Thyroid gland (tissue), 4 donors: Measurements from ENCODE around the gene RRP8. TPM values are rescaled to one million over a fixed set of nuclear protein-coding genes. Genes with fewer than 3 reads are reported as not detected.

ENCODE experiments used
- DNase-seq, 2 donors: peaks; one replicate each; pipeline ENCODE4 v3.0.0-alpha.2; 2019
- H3K27ac ChIP-seq, 3 donors: fragments of 200-600 bp; sonication (generic); 1 replicate in 2 of 3; 2 replicates in 1 of 3; pipeline ENCODE4 v1.5.1; 2016 to 2019; ENCODE audit warnings: mild to moderate bottlenecking in 1 of 3, moderate library complexity in 1 of 3
- H3K27me3 ChIP-seq: fragments of 200-600 bp; sonication (generic); one replicate; pipeline ENCODE4 v1.5.1; 2019
- H3K36me3 ChIP-seq, 2 donors: fragments of 200-600 bp; sonication (generic); one replicate each; pipeline ENCODE4 v1.5.1; 2016 to 2019
- H3K4me1 ChIP-seq, 2 donors: fragments of 200-600 bp; sonication (generic); one replicate each; pipeline ENCODE4 v1.5.1; 2017 to 2019
- H3K4me3 ChIP-seq, 3 donors: fragments of 200-600 bp; sonication (generic); replicated peaks in 1 of 3; 1 replicate in 2 of 3; 2 replicates in 1 of 3; pipeline ENCODE4 v1.5.1; 2016; ENCODE audit warnings: mild to moderate bottlenecking in 1 of 3
- H3K9me3 ChIP-seq: fragments of 200-600 bp; sonication (generic); one replicate; pipeline ENCODE4 v1.5.1; 2017
- POLR2A ChIP-seq, 2 donors: fragments of 450-650 bp; IDR thresholded peaks; one replicate each; pipeline ENCODE4 v1.6.1; 2017; ENCODE audit warnings: antibody characterized with exemption in 2 of 2, mild to moderate bottlenecking in 2 of 2, moderate library complexity in 1 of 2
- WGBS, 2 donors: methylation state at CpG; one replicate each; pipeline ENCODE4 v1.1.5; 2017; 5-methylcytosine and 5-hydroxymethylcytosine counted together
- intact Hi-C: fragments of 100-400 bp; cut with DNase I; formaldehyde crosslinking; loops from one replicate; pipeline ENCODE4 v1.15.1; 2023
- total RNA-seq, 4 donors: library from RNA; depleted of rRNA; stranded (reverse); fragments of >200 nt; gene quantifications; one replicate each; pipeline ENCODE4 v1.2.3, GENCODE V29; 2016
- TF ChIP-seq, protein P1 (sequence below), 6 experiments: fragments of 200-600 bp in 3 of 6; fragments of 450-650 bp in 3 of 6; sonication (generic) in 3 of 6; IDR thresholded peaks; one replicate each; pipeline ENCODE4 v1.5.1; 2016 to 2019; ENCODE audit warnings: antibody characterized with exemption in 6 of 6, mild to moderate bottlenecking in 2 of 6, inconsistent platforms in 1 of 6, moderate library complexity in 1 of 6

The RRP8 gene
- total RNA-seq, 4 donors from 2014 or later, result 12.9 to 36.7 (median 18.8) TPM

DNA sequence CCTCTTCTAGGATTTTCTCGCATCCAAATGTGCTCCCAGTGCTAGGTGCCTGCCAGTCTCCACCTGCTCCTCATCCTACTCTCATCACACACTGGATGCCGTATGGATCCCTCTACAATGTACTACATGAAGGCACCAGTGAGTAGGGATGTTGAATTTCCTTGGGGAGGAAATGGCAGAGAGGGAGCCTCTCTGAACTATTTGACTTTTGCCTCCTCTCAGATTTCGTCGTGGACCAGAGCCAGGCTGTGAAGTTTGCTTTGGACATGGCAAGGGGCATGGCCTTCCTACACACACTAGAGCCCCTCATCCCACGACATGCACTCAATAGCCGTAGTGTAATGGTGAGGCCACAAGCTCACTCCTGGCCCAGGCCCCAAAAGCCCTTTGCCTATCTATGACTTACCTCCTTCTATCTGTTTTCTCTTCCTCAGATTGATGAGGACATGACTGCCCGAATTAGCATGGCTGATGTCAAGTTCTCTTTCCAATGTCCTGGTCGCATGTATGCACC, 6.1 kb upstream of the RRP8 start:
- intact Hi-C loops, result no loop called here
- WGBS, 2 donors, result 83 to 88% methylated on average over 8 of the region's 8 CpGs
- Histone ChIP-seq H3K27me3 (no peaks in the 10 kb centered on the region), H3K27ac (no peak overlapping the region), H3K36me3 (peaks cover 32 to 35% of the 10 kb centered on the region in 2 donors), H3K4me1 (peaks cover 32 to 47% of the 10 kb centered on the region in 2 donors), H3K4me3 (no peak overlapping the region), H3K9me3 (no peaks in the 10 kb centered on the region)
- no peak for DNase-seq
- TF ChIP-seq POLR2A (IDR thresholded peaks at IDR 0.05), result no peak
- TF ChIP-seq, protein P1, sequence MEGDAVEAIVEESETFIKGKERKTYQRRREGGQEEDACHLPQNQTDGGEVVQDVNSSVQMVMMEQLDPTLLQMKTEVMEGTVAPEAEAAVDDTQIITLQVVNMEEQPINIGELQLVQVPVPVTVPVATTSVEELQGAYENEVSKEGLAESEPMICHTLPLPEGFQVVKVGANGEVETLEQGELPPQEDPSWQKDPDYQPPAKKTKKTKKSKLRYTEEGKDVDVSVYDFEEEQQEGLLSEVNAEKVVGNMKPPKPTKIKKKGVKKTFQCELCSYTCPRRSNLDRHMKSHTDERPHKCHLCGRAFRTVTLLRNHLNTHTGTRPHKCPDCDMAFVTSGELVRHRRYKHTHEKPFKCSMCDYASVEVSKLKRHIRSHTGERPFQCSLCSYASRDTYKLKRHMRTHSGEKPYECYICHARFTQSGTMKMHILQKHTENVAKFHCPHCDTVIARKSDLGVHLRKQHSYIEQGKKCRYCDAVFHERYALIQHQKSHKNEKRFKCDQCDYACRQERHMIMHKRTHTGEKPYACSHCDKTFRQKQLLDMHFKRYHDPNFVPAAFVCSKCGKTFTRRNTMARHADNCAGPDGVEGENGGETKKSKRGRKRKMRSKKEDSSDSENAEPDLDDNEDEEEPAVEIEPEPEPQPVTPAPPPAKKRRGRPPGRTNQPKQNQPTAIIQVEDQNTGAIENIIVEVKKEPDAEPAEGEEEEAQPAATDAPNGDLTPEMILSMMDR (IDR thresholded peaks at IDR 0.05), result no peak

DNA sequence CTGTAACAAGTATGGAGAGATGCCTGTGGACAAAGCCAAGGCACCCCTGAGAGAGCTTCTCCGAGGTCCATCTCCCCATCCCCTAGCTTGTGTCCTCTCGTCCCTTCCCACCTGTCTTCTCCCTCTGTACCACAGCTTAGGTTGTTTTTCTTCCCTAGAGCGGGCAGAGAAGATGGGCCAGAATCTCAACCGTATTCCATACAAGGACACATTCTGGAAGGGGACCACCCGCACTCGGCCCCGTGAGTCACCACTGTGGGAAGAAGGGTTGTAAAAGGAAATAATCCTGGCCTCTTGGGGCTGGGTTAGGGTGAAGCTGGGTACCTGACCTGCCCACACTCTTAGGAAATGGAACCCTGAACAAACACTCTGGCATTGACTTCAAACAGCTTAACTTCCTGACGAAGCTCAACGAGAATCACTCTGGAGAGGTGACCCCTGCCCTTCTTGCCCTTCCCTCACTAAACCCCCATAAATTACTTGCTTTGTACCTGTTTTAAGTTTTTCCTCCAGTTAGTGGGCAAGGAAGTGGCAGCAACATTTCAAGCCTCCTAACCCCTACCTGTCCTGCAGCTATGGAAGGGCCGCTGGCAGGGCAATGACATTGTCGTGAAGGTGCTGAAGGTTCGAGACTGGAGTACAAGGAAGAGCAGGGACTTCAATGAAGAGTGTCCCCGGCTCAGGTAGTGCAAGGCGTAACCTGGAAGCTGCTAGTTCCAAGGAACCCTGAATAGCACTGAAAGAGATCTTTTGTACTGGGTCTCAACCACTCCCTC, 5.5 kb upstream of the RRP8 start:
- H3K4me3 ChIP-seq, result no peak overlapping the region
- H3K9me3 ChIP-seq, result no peaks in the 10 kb centered on the region
- WGBS, 2 donors, result 91% methylated on average over 14 of the region's 14 CpGs
- peaks cover 33 to 47% of the 10 kb centered on the region in 2 donors for H3K4me1 ChIP-seq
- TF ChIP-seq POLR2A (IDR thresholded peaks at IDR 0.05), result no peak
- TF ChIP-seq, protein P1 (IDR thresholded peaks at IDR 0.05), result no peak
- no peaks in the 10 kb centered on the region for H3K27me3 ChIP-seq
- no peak overlapping the region for H3K27ac ChIP-seq
- intact Hi-C loops, result no loop called here
- H3K36me3 ChIP-seq, result peaks cover 32 to 35% of the 10 kb centered on the region in 2 donors
- no peak for DNase-seq

DNA sequence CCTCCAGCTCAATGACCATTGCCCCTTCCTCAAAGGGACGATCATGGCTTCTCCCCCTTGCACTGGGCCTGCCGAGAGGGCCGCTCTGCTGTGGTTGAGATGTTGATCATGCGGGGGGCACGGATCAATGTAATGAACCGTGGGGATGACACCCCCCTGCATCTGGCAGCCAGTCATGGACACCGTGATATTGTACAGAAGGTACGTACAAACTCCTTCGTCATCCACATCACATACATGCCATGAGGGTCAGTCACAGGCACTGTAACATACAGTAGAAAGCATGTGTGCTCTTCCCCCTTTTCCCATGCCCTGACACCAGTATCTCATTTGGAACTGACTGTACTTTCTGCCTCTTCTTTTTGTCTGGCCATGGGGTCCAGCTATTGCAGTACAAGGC, 4.6 kb upstream of the RRP8 start:
- Histone ChIP-seq H3K4me3 (no peak overlapping the region), H3K9me3 (no peaks in the 10 kb centered on the region), H3K27me3 (no peaks in the 10 kb centered on the region), H3K27ac (peak overlapping the region in 1 of 3 donors; percentile 88), H3K36me3 (peaks cover 32 to 35% of the 10 kb centered on the region in 2 donors), H3K4me1 (peaks cover 30 to 43% of the 10 kb centered on the region in 2 donors)
- no peak for DNase-seq
- 89 to 94% methylated on average over 9 of the region's 9 CpGs for WGBS, 2 donors
- no peak for TF ChIP-seq POLR2A (IDR thresholded peaks at IDR 0.05)
- intact Hi-C loops, result no loop called here

DNA sequence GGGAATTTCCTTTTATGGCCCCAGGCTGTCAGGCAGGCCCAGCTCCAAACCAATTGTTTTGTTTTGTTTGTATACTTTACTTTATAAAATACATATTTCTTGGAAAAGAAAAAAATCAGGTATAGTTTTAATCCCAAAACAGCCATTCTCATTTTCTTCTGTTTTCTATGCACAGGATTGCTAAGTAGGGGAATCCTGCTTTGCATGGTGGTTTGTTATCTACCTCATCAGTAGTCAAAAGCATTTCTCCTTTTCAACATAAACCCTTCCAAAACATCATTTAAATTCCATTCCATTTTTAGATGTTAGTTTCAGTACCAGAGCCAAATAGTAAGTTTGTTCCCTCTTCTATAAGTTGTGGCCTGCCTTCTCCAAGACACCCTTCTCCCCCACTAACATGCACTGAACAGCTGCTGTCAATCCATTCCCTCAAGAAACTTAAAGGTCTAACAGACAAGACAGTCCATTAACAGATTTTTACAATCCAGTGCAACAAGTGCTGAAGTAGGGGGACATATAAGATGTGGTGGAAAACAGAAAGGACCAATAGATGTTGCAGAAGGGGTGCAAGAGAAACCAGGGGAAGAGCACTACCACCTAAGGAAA, 3.9 kb upstream of the RRP8 start:
- peak overlapping the region; percentile 88 to 95 (median 88) for H3K27ac ChIP-seq
- no peak overlapping the region for H3K4me3 ChIP-seq
- no peaks in the 10 kb centered on the region for H3K9me3 ChIP-seq
- H3K36me3 ChIP-seq, result peaks cover 32 to 35% of the 10 kb centered on the region in 2 donors
- H3K27me3 ChIP-seq, result no peaks in the 10 kb centered on the region
- peaks cover 30 to 45% of the 10 kb centered on the region in 2 donors for H3K4me1 ChIP-seq
- intact Hi-C loops, result no loop called here
- TF ChIP-seq, protein P1 (IDR thresholded peaks at IDR 0.05), result no peak
- TF ChIP-seq POLR2A (IDR thresholded peaks at IDR 0.05), result no peak
- DNase-seq, result no peak

DNA sequence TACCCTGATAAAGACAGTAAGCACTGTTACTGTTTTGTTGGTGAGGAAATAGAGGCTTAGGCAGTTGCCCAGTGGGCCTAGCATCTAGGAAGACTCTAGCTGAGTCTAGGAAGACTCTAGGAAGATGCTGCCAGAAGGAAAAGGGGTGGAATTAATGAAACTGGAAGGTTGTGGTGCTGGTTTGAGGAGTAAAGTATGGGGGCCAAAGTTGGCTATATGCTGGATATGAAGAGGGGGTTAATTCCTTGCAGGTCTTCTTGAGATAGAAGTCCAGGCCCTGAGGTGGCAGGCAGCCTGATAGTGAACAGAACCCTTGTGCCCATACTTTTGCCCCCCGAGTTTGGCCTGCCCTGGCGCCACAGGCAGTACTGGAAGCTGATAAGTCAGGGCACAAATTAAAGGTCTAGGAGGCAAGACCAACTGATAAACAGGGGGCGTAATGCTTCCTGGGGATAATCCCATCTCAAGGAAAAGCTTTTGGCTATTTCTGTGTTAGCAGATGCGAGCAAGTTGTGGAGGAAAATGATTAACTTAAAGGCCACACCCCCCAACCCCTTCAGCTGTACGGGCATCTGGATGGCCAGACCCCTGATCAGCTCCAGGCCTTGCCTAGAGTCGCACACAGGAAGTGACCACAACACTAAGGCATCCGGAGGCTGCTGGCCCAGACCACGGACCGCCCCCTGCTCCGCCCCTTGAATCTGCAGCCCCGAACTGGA, 3.2 kb upstream of the RRP8 start:
- H3K27me3 ChIP-seq, result no peaks in the 10 kb centered on the region
- DNase-seq, result peak; percentile 89 to 91
- H3K27ac ChIP-seq, result peak overlapping the region; percentile 88 to 95 (median 88)
- no peak overlapping the region for H3K4me3 ChIP-seq
- 27 to 43% methylated on average over 11 of the region's 11 CpGs for WGBS, 2 donors
- TF ChIP-seq, protein P1 (IDR thresholded peaks at IDR 0.05), result no peak
- TF ChIP-seq POLR2A (IDR thresholded peaks at IDR 0.05), result peak in 1 of 2 donors; percentile 73
- H3K4me1 ChIP-seq, result peaks cover 37 to 52% of the 10 kb centered on the region in 2 donors
- H3K9me3 ChIP-seq, result no peaks in the 10 kb centered on the region
- H3K36me3 ChIP-seq, result peaks cover 32 to 35% of the 10 kb centered on the region in 2 donors
- intact Hi-C loops, result no loop called here
